Measurements from ENCODE around the gene TOMM6. TPM values are rescaled to one million over a fixed set of nuclear protein-coding genes. Genes with fewer than 3 reads are reported as not detected.

Gene TOMM6
- 128 TPM for polyA plus RNA-seq (ENCODE audit: insufficient read length)

DNA sequence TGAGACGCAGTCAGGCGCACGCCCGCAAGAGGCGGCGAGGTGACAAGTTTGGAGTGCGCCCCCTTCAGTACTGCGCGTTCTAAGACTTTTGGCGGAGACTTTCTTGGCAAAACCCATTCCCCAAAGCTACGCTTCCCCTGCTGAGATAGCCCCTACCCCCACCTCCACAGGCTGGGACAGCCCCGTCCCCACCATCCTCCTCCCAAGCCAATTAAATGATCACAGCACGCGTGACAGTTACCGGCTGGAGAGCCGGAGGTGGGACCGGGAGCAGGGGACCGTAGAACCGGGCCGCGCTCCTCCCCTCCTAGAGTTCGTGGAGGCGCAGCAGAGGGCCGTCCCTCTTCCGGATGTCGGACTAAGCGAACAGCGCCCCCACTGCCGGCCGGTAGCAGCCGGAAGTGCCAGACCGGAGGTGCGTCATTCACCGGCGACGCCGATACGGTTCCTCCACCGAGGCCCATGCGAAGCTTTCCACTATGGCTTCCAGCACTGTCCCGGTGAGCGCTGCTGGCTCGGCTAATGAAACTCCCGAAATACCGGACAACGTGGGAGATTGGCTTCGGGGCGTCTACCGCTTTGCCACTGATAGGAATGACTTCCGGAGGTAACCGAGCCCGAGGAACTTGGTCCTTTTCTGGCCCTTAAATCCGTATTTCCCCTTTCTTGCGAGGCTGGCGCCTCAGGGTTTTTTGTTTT is at the start of gene TOMM6:
TOMM6 (plus strand) TSS at position 476 of the 699 bp plus-strand sequence; CDS start at position 480, 4 bp downstream.
- peak; percentile 97 for DNase-seq

DNA sequence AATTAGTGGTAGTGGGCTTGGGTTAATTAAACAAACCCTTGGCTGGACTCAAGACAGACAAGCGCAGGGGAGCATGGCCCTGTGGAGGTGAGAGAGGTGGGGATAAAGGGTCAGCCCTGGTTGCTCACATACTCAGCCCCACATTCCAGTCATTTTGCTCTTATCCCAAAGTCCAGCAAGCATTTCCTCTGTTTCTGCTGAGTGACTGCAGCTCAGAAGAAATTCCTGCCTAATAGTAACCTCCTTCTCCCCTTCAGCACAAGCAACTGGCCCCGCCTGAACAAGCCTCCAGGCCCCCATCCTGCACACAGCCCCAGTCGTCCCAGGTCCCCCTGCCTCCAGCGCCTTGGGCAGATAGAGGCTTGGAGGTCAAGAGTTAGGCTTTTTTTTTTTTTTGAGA is 48.5 kb upstream of the TOMM6 start:
- no peak for DNase-seq

DNA sequence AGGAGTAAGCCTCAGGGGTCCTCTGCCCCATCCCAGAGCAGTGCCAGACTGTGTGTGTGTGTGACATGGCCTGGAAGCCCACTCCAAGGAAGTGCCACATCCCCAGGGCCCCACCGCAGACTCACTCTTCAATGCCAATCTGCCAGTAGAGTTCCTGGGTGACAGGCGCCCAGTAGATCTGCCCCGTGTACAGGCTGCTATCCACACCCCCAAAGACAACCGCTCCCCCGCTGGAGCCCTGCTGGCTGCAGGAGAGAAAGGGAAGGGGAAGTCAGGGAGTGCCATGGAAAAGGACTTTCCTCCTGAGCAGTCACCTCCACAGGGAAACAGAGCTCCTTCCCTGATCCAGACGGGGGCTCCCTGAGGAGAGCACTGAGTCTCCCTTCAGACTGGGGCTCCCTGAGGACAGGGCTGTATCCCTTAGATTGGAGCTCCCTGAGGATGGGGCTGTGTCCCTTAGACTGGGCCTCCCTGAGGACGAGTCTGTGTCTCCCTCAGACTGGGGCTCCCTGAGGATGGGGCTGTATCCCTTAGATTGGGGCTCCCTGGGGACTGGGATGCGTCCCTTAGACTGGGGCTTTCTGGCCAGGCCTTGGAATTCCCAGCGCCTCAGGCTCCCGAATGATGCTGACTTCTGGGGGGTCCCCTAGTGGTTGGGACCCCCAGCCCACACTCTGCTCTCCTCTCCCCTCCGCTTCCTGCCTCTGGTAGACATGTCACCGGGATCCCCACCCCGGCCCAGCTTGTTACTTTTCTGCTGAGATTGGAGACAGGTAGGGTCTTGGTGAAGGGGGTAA is 46.9 kb upstream of the TOMM6 start:
- no peak for DNase-seq

DNA sequence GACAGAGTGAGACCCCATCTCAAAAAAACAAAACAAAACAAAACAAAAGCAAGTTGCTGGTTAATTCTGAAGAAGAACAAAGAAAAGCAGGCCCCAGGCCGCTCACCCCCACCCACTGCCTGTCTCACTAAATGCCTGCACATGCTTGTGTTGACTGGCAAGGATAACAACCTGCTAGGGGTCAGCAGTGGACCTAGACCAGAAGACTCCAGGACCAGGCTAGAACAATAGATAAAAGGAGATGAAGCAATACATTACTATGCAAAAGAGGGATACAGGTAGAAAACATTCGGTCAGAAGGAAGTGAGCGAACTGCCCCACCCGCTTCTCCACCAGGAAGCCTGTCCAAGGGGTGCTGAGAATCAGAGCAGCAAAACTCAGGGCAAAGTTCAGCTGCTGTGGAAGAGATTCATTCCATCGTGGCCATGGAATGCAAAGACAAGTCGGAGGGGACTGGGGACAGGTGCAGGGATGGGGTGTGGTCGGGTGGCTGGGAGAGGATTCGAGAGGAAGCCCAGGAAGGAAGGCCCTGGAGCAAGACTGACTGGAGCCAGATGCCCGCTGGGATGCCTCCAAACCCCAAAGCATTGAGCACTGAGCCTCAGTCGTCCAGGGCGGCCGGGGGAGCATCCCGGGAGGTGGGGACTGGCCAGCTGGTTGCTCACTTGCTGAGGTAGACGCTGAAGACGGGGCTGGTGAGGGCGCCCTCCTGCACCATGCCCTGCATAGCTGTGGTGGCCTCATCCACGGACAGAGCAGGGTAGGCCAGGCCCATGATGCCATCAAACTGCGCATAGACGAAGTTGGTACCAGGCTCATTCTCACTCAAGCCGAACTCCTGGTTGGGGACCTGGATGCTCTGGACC is 45.6 kb upstream of the TOMM6 start:
- DNase-seq: no peak

DNA sequence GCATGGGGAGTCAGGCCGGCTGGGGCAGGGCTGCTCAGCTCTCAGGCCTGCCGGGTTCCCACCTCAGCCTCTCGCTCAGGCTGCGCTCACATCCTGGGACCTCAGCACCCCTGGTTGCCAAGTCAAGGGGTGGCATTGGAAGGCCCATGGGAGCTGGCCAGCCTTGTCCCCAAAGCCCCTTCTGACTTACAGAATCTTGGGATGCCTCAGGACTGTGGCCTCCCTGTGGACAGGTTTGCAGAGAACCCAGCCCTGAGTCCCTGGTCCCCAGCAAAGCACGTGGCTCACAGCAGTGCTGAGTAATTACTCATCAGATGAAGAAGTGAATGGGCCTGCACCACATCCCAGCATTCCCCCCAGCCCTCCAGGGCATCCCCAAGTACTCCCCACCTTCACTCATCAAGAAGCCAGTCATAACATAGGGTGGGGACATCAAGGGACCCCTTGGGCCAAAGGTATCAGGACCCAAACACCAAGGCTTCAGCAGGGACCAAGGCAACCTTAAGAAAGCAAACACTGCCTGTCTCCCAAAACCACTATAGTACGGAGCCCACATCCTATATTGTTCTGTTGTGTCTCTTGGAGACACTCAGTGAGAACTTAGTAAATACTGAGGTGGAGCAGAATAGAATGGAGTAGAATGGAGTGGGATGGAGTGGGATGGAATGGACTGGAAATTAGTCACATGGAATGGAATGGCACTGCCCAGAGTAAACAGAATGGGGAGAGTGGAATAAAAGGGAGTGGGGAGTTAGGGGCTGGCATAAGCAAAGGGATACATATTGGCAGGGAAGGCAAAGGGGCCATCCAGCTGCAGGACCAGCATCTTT is 43.9 kb upstream of the TOMM6 start:
- DNase-seq: no peak

DNA sequence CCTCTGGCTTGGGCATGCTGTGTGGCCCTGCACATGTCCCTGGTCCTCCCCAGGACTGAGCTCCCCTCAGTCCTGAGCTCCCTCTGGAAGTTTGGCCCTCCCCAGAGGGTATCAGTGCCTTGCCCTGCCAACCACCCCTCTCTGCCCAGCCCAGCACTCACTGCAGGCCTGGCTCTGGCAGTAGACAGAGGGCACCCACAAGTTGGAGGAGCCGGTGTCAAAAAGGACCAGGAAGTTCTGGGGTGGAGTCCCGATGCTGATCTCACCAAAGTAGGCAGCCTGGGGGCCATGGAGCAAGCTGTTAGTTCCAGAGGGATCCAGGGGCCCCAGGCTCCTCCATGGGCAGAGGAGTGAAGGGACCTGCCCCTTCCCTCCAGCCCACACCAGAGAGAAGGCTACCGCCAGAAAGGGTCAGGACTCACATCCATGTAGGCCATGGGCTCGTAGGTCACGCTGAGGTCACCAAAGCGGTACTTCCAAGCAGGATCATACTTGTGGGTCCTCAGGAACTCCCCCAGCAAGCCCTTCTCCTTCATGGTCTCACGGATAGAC is 43.2 kb upstream of the TOMM6 start:
- no peak for DNase-seq

DNA sequence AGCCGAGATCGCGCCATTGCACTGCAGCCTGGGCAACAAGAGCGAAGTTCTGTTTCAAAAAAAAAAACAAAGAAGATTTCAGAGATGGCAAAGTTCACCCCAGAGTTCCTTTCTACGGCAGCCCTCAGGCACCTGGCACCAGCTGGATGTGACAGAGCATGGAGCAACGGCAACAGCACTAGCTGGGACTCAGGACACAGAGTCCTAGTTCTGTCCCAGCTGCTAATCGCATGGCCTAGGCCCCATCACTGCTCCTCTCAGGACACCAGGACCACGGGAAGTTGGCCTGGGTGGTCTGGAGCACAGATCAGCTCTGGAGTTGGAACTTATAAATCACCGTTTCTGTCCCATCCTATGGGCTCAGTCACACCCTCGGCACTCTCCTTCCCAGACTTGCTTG is 41.4 kb upstream of the TOMM6 start:
- DNase-seq: no peak

DNA sequence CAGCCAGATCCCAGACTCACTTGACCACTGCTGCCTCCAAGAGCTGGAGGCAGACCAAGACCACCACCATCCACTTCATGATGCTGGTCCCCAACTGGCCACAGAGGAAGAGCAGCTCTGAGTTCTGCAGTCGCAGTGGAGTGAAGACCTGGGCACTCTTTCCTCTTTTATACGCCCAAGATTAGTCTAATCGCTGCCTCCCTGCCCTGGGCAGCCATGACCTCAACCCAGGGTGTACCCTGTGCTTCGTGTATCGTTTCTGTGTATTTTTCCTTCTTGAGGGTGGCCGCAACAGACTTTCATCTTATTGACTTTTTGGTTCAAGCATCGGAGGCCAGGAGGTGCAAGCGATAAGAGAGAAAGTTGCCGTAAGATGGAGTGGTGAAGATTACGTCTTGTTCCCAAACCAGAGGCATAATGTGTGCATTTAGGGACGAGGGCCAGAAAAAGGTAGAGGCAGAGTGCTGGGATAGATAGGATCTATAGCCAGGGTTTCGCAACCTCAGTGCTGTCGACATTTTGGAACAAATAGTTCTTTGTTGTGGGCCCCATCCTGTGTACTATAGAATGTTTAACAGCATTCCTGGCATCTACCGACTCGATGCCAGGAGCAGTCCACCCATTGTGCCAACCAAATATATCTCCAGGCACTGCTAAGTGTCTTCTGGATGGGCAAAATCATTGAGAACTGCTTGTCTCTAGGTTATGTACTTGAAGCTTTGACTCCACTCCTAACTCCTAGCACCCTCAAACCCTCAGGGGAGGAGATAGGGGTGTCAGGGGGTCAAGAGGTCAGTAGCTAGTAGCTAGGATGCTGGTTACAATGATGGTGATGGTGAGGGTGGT is 40.0 kb upstream of the TOMM6 start, which contains the start of gene PGC:
PGC (minus strand) TSS at position 142 of the 846 bp plus-strand sequence; CDS start at position 79, 63 bp downstream.
- DNase-seq: no peak

DNA sequence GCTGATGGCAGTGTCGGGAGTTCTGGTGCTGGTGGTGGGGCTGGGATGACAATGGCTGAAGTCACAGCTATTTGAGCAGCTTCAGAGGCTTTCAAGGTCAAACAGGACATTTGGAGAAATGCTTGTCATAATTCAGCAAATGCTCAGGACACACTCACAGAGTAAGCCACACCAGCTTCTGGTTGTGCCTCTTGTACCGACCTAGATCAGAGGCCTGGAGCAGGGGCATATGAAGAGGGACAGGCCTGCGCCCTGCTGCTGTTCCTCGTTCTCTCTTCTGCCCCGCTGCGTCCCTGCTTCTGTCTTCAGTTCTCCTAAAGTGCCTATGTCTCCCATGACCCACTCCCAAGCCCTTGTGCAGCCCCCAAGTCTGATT is 39.4 kb upstream of the TOMM6 start:
- no peak for DNase-seq

DNA sequence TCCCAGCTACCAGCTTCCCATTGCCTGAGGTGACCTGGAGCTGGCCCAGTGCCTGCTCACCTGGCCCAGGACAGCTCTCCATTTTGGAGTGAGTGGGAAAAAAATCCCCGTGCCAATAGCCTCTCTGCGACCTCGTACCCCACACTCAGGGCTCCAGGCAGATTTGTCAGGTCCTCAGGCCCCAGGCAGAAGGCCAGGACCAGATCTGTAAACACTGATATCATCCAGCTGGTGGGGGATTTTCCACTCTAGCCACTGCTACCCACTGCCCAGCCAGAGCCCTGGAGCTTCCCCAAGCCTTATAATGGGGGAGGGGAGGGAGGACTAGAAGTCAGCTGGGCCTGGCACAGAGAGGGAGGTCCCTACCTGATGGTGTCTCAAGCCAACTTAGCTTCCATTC is 39.0 kb upstream of the TOMM6 start:
- no peak for DNase-seq

DNA sequence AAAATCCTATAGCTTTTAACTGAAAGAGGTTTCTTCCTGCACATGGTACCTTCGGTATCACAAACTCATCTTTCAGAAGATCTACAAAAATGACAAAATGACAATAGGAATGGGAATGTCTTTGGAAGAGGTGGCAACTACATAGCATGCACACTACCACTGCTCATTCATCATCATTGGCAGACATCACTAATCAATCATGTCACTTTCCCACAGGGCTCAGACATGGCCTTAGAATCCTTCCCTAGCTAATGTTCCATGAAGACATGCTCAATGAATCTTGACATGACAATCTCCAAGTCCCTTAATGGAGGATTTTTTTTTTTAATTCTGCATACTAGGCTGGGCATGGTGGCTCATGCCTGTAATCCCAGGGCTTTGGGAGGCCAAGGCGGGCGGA is 37.1 kb upstream of the TOMM6 start:
- DNase-seq: no peak

DNA sequence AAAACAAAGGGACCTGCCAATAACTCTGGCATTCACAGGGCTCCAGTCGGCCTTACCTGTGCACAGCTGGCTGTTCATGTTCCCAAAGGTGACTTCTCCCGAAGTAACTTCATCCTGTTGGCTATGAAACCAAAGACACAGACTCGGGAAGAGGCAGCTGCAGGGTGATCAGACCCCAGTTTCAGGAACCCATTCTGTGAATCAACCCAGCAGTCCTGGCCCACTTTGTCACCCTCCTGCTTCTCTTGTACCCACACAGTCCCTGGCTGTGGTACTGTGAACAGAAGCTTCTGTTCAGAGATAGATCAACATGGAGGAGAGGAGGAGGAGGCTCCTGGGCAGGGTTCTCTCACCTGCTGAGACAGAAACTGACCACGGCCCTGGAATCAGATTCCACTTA is 31.6 kb upstream of the TOMM6 start:
- no peak for DNase-seq

DNA sequence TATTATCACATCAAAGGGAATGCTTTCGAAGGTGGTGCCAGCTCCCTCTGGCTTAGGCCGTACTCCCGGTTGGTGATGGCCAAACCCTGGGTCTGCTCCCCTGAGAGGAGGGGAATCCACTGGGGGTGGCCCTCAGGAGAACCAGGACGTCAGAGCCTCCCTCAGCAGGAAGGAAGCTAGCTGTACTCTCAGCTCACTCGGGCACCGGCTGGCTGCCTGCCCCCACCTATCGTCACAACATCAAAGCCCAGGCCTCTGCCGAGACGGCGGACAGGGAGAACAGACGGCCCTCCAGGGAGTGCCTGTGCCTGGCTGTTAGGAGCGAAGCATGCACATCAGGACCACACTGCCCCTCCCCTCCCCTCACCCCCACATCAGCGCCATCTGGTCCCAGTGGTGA is 31.1 kb upstream of the TOMM6 start:
- DNase-seq: no peak

DNA sequence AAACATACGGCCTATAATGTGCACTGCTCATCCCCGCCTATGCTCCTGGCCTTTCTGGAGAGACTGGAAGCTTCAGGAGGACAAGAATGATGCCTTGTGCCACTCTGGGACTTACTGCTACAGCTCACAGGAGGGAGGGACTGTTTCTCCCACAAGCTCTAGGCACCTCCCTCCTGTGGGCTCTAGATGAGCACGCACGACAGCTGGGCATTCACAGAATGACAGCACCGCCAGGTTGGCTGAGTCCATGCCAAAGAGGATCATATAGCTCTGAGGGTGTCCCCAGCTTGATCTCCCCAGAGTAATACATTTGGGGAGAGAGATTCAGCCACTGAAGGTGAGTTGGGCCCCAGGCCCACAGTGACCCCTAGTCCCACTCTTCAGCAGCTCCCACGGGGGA is 30.2 kb upstream of the TOMM6 start:
- no peak for DNase-seq

DNA sequence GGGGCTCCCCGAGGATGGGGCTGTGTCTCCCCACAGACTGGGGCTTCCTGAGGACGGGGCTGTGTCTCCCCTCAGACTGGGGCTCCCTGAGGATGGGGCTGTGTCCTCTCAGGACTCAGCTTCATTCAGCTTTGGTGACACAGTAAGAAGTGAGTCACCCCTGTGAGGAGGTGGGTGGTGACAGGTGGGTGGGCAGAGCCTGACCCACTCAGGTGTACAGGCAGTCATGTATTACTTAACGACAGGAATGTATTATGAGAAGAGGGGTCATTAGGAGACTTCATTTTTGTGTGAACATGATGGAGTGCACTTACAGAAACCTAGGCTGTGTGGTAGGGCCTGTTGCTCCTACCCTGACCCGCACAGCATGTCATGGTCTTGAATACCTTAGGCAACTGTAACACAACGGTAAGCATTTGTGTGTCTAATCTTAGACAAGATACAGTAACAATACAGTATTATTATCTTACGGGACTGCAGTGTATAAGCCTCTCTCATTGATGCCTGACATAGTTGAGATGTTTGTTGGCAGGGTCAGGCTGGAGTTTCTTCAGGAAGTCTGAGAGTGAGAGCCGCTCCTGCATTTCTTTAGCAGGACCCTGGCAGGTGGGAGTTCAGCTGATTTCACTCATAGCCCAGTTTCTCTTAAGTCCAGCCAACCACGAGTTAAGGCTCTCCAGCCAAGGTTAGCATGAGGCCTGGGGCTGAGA is 29.4 kb upstream of the TOMM6 start:
- no peak for DNase-seq

DNA sequence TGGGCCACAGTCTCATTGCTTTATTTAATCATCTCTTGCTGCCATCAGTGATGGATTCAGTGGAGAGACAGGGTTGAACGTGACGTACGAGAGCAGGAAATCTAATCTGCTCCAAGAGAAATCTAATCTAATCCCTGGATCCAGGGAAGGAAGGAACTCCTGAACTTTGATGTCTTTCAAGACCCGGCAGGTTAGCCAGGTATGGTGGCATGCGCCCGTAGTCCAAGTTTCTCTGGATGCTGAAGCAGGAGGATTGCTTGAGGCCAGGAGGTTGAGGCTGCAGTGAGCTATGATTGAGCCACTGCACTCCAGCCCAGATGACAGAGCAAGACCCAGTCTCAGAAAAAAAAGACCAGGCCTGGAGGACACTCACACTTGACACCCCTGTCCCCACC is 28.9 kb upstream of the TOMM6 start:
- DNase-seq: no peak

DNA sequence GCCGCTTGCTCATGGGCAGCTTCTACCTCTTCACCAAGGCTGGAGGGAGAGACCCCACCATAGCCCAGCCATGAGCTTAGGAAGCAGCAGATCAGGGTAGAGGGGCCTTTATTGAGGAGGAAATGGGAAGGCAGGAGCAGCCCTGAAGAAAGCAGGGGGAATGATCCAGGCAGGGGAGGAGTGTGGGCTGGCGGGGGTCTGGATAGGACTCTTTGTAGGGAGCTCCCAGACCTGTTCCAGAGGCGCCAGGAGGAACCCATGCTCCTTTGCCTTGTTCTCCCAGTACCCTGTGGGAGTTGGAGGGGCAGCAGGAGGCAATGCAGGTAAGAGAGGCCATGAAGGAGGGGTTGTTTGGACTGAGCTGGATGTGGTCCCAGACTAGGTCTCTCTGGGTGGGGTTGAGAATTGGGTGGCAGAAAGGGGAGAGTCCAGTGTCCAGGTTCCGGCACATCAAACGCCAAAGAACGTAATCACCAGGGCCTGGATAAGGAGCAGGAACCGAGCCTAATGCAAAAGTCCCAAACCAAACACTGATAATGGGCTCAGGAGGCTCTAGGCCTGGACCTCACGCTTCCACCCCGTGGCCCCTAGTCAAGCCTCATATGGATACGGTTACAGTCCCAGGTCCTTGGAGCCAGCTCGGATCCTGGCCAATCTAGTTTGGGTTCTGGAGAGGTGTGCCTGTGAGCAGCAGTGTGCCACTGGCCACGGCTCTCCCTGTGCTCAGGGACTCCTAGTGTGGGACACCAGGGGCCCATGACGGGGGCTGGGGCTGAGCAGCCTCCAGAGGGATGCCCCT is 28.2 kb upstream of the TOMM6 start:
- no peak for DNase-seq

DNA sequence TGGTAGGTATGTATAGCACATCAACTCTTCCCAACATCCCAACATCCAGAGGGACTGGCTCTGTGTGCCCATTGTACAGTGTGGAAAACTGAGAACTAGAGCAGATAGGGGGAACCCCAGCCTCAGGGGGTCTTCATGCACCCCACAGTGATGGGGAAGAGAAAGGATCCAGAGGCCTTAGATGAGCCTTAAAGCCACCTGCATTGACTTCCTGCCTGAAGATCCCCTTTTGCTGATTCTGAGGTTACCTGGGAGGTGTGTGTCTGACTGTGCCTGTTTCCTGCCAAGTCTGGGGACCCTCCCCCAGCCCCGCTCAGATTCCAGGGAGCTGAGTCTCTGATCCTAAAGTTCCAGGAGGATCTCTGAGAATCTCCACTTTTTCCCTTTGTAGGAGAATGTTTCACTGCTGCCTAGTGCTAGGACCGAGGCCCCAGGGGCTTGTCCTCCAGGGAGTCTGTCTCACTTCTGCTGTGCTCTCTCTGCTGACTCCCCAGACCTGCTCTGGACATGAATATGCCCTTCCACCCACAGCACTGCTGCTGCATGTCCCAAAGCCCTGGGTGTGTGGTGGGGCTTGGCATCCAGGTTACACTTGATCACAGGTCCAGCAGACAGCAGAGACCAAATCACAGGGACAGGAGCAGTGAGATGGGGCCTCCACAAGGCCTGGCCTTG is 27.5 kb upstream of the TOMM6 start:
- no peak for DNase-seq

DNA sequence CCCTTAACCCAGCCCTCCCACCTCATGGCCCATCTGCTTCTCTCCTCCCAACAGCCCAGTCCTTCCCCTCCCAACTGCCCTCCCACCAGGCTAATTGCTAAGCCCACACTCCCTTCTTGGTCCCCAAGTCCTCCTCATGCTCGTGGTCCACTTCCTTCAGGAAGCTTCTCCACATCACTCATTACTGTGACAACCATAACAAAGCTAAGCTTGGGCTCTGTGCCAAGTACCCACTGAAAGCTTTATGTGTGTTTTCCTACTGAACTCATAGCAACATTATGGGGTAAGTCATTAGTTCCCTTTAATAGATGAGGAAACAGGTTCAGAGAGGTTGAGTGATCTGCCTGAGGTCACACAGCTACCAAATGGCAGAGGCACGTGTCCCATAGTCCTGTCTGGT is 24.0 kb upstream of the TOMM6 start:
- DNase-seq: no peak

Measured in hindlimb muscle (tissue), 1 donor.